Common myeloid progenitor, CD34-positive (primary cell): ENCODE results near the gene KRT6C.

Experiments used
- CTCF ChIA-PET: fragments of 350-600 bp; sonication (Branson Sonifier 250); formaldehyde crosslinking; loops from one replicate; lab custom pipeline; 2021; ENCODE audit warnings: antibody characterized with exemption; lab: Charles Lee
- POLR2A ChIA-PET: fragments of 350-600 bp; sonication (Branson Sonifier 250); formaldehyde crosslinking; loops from one replicate; lab custom pipeline; 2021; ENCODE audit warnings: antibody characterized with exemption; lab: Charles Lee
- DNase-seq, 3 donors: peaks; one replicate each; pipeline versions ENCODE4 v3.0.0 to v3.0.0-alpha.2; 2013
- H3K27ac ChIP-seq, 2 experiments: 1 replicate in 1 of 2; 2 replicates in 1 of 2; pipeline ENCODE4 v1.7.0; 2013; ENCODE audit warnings: inconsistent platforms in 2 of 2, low read length in 2 of 2, mild to moderate bottlenecking in 2 of 2, low read depth in 1 of 2, moderate library complexity in 1 of 2; ENCODE audit not compliant: severe bottlenecking in 2 of 2, insufficient read depth in 1 of 2, poor library complexity in 1 of 2
- H3K27me3 ChIP-seq, 5 experiments: replicated peaks in 2 of 5; 1 replicate in 3 of 5; 2 replicates in 2 of 5; pipeline versions ENCODE4 v1.6.1 to v1.7.0; 2013; ENCODE audit warnings: low read length in 4 of 5, mild to moderate bottlenecking in 2 of 5, moderate library complexity in 2 of 5, inconsistent platforms in 1 of 5; ENCODE audit not compliant: insufficient read depth in 5 of 5, control insufficient read depth in 4 of 5
- H3K36me3 ChIP-seq, 4 experiments: 1 replicate in 2 of 4; 2 replicates in 2 of 4; pipeline versions ENCODE4 v1.6.1 to v1.7.0; 2013; ENCODE audit warnings: low read length in 3 of 4, control low read depth in 1 of 4, mild to moderate bottlenecking in 1 of 4; ENCODE audit not compliant: control insufficient read depth in 4 of 4, insufficient read depth in 4 of 4
- H3K4me1 ChIP-seq, 4 experiments: 1 replicate in 3 of 4; 2 replicates in 1 of 4; pipeline versions ENCODE4 v1.6.1 to v1.7.1; 2013; ENCODE audit warnings: low read length in 3 of 4, mild to moderate bottlenecking in 3 of 4, control low read depth in 1 of 4, inconsistent platforms in 1 of 4, moderate library complexity in 1 of 4; ENCODE audit not compliant: control insufficient read depth in 4 of 4, insufficient read depth in 4 of 4; ENCODE audit errors: control extremely low read depth in 1 of 4
- H3K4me3 ChIP-seq, 7 experiments: 1 replicate in 4 of 7; 2 replicates in 3 of 7; pipeline versions ENCODE4 v1.5.1 to v1.7.0; 2013; ENCODE audit warnings: mild to moderate bottlenecking in 7 of 7, low read length in 6 of 7, moderate library complexity in 6 of 7, inconsistent platforms in 2 of 7, low read depth in 2 of 7, control low read depth in 1 of 7; ENCODE audit not compliant: insufficient read depth in 4 of 7, control insufficient read depth in 1 of 7; ENCODE audit errors: extremely low read depth in 1 of 7
- H3K9me3 ChIP-seq, 5 experiments: 1 replicate in 4 of 5; 2 replicates in 1 of 5; pipeline versions ENCODE4 v1.6.1 to v1.7.1; 2013; ENCODE audit warnings: low read length in 4 of 5, mild to moderate bottlenecking in 2 of 5, inconsistent platforms in 1 of 5, low read depth in 1 of 5, moderate library complexity in 1 of 5; ENCODE audit not compliant: control insufficient read depth in 4 of 5, insufficient read depth in 2 of 5; ENCODE audit errors: control extremely low read depth in 1 of 5
- WGBS: methylation state at CpG from one replicate; pipeline ENCODE4 v1.1.5; 2013; ENCODE audit not compliant: insufficient coverage; 5-methylcytosine and 5-hydroxymethylcytosine counted together

The KRT6C gene

DNA sequence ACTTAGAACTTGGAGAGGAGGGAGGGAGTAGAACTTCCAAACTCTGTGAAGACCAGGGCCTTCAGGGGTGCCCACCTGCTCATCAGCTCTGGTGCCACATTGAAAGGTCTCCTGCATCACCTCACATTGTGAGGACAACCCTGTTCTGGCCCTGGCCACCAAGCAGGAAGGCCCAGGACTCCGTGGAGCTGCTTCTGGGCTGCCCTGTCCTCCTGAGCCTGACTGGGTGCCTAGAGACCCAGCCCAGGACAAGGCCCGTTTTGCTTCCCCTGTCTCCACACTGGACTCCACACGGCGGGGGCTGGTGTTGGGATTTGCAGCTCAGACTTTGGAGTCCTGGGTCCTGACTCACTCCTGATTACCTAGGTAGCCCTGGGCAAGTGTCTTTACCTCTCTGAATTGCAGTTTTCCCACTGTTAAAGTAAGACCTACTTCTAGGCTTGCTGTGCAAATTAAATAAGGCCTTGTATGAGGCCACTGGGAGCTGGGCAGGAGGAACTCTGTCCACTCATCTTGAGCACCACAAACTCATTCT, 55.0 kb downstream of the KRT6C start:
- Histone ChIP-seq H3K9me3 (no peaks in the 10 kb centered on the region), H3K36me3 (no peaks in the 10 kb centered on the region), H3K4me3 (no peak overlapping the region), H3K27ac (no peak overlapping the region), H3K27me3 (peaks cover 0 to 16% (median 6%) of the 10 kb centered on the region in 5 experiments), H3K4me1 (no peaks in the 10 kb centered on the region)
- DNase-seq: no peak
- POLR2A ChIA-PET: no interaction called here
- CTCF ChIA-PET: interaction anchor here (1.4 kb wide), 1 partner anchor 9 kb away, joined by 5 read pairs; no protein-coding TSS in a partner anchor
- 92% methylated on average over 4 of the region's 4 CpGs for WGBS
